Transverse colon (tissue), 4 donors: ENCODE results near the gene OOSP4A.

ENCODE experiments used
- EP300 ChIP-seq: sonication (generic); formaldehyde crosslinking; IDR thresholded peaks from one replicate; pipeline ENCODE4 v1.6.1; 2017; ENCODE audit warnings: antibody characterized with exemption, low read depth
- POLR2A ChIP-seq: fragments of 450-650 bp; IDR thresholded peaks from one replicate; pipeline ENCODE4 v1.6.1; 2016; ENCODE audit warnings: antibody characterized with exemption, mild to moderate bottlenecking, moderate library complexity
- POLR2AphosphoS5 ChIP-seq, 3 donors: sonication (generic); formaldehyde crosslinking; IDR thresholded peaks; one replicate each; pipeline ENCODE4 v1.6.1; 2016; ENCODE audit warnings: antibody characterized with exemption in 3 of 3
- TF ChIP-seq, protein P1 (sequence below), 5 experiments: fragments of 200-600 bp in 3 of 5; fragments of 450-650 bp in 2 of 5; sonication (generic) in 3 of 5; IDR thresholded peaks; 1 replicate in 2 of 5; 2 replicates in 3 of 5; pipeline ENCODE4 v1.5.1; 2016 to 2017; ENCODE audit warnings: antibody characterized with exemption in 5 of 5, inconsistent platforms in 3 of 5, mild to moderate bottlenecking in 2 of 5, moderate library complexity in 1 of 5

DNA sequence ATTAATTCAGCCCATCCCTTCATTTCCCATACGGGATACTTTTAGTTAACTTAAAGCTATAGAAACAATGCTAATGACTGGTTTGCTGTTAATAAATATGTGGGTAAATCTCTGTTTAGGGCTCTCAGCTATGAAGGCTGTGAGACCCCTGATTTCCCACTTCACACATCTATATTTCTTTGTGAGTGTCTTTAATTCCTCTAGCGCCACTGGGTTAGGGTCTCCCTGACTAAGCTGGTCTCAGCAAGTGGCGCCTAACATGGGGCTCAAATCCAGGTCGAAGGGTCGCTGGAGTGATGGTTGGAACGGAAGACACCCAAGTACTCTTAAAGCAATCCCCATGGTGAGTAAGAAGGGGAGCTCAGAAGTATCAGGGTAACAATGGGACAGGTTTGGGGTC, 40.0 kb upstream of the OOSP4A start:
- TF ChIP-seq EP300, result no peak
- TF ChIP-seq, protein P1, sequence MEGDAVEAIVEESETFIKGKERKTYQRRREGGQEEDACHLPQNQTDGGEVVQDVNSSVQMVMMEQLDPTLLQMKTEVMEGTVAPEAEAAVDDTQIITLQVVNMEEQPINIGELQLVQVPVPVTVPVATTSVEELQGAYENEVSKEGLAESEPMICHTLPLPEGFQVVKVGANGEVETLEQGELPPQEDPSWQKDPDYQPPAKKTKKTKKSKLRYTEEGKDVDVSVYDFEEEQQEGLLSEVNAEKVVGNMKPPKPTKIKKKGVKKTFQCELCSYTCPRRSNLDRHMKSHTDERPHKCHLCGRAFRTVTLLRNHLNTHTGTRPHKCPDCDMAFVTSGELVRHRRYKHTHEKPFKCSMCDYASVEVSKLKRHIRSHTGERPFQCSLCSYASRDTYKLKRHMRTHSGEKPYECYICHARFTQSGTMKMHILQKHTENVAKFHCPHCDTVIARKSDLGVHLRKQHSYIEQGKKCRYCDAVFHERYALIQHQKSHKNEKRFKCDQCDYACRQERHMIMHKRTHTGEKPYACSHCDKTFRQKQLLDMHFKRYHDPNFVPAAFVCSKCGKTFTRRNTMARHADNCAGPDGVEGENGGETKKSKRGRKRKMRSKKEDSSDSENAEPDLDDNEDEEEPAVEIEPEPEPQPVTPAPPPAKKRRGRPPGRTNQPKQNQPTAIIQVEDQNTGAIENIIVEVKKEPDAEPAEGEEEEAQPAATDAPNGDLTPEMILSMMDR (IDR thresholded peaks at IDR 0.05), result no peak
- TF ChIP-seq POLR2AphosphoS5 (IDR thresholded peaks at IDR 0.05), result no peak
- TF ChIP-seq POLR2A, result no peak
